Endothelial cell of umbilical vein (primary cell): ENCODE measurements around the gene DPEP2. TPM values are rescaled to one million over a fixed set of nuclear protein-coding genes. Genes with fewer than 3 reads are reported as not detected.

Experiments used
- BruUV-seq: library from RNA; stranded (reverse); fragments of 400-500 nt; replicated peaks from 2 replicates; lab custom pipeline; 2021; lab: Mats Ljungman, UMichigan
- CTCF ChIA-PET: fragments of 300-600, 350-600 bp; sonication (Branson Sonifier 250); formaldehyde crosslinking; loops from one replicate; lab custom pipeline; 2021; ENCODE audit warnings: antibody characterized with exemption, inconsistent platforms; lab: Charles Lee
- POLR2A ChIA-PET: fragments of 300-600, 350-600 bp; sonication (Branson Sonifier 250); formaldehyde crosslinking; loops from one replicate; lab custom pipeline; 2021; ENCODE audit warnings: antibody characterized with exemption, inconsistent platforms; lab: Charles Lee
- DNase-seq: peaks from one replicate; pipeline ENCODE4 v3.0.0-alpha.2; 2011; ENCODE audit warnings: low read depth, low spot score
- FAIRE-seq: peaks from 2 replicates; lab custom pipeline; 2011; peaks lifted over from hg19 to GRCh38; lab: Jason Lieb, UNC
- H2AFZ ChIP-seq: 2 replicates; pipeline ENCODE4 v1.6.0; 2012; ENCODE audit warnings: low read depth, low read length, control low read depth, inconsistent platforms
- H3K27ac ChIP-seq: 2 replicates; pipeline ENCODE4 v1.5.1; 2011; ENCODE audit warnings: low read depth, mild to moderate bottlenecking, control low read depth, low read length, moderate library complexity; ENCODE audit not compliant: insufficient read depth
- H3K27me3 ChIP-seq, 2 experiments: 2 replicates each; pipeline versions ENCODE4 v1.6.0 to v1.6.1; 2011; ENCODE audit warnings: low read length in 2 of 2, mixed read lengths in 1 of 2; ENCODE audit not compliant: control insufficient read depth in 2 of 2, insufficient read depth in 2 of 2
- H3K36me3 ChIP-seq, 2 experiments: 2 replicates in 1 of 2; 3 replicates in 1 of 2; pipeline ENCODE4 v1.5.1; 2011; ENCODE audit warnings: low read length in 2 of 2, mild to moderate bottlenecking in 1 of 2, moderate library complexity in 1 of 2; ENCODE audit not compliant: control insufficient read depth in 2 of 2, insufficient read depth in 2 of 2; ENCODE audit errors: extremely low read depth in 1 of 2
- H3K4me1 ChIP-seq: 3 replicates; pipeline ENCODE4 v1.5.1; 2011; ENCODE audit warnings: mild to moderate bottlenecking, low read length; ENCODE audit not compliant: control insufficient read depth, insufficient read depth; ENCODE audit errors: extremely low read depth
- H3K4me2 ChIP-seq: 2 replicates; pipeline ENCODE4 v1.6.1; 2011; ENCODE audit warnings: low read length, control low read depth, mixed read lengths; ENCODE audit not compliant: insufficient read depth
- H3K4me3 ChIP-seq, 3 experiments: fragments of 200-600 bp in 1 of 3; sonication (generic), shearing (Covaris generic) in 1 of 3; replicated peaks in 1 of 3; 2 replicates each; pipeline ENCODE4 v1.5.1; 2011 to 2016; ENCODE audit warnings: control low read depth in 3 of 3, low read length in 3 of 3, mild to moderate bottlenecking in 2 of 3, inconsistent platforms in 1 of 3, low read depth in 1 of 3, moderate library complexity in 1 of 3; ENCODE audit not compliant: insufficient read depth in 1 of 3
- H3K79me2 ChIP-seq: 2 replicates; pipeline ENCODE4 v1.6.0; 2012; ENCODE audit warnings: low read length, inconsistent platforms; ENCODE audit not compliant: control insufficient read depth, insufficient read depth
- H3K9ac ChIP-seq: replicated peaks from 2 replicates; pipeline ENCODE3; 2011; ENCODE audit warnings: low read length, control low read depth; ENCODE audit not compliant: insufficient read depth; ENCODE audit errors: extremely low read depth
- H3K9me1 ChIP-seq: replicated peaks from 3 replicates; pipeline ENCODE4 v1.6.0; 2011; ENCODE audit warnings: mild to moderate bottlenecking, low read length; ENCODE audit not compliant: control insufficient read depth, insufficient read depth; ENCODE audit errors: extremely low read depth
- H3K9me3 ChIP-seq: replicated peaks from 2 replicates; pipeline ENCODE4 v1.5.1; 2012; ENCODE audit warnings: low read length, inconsistent platforms; ENCODE audit not compliant: control insufficient read depth, insufficient read depth
- H4K20me1 ChIP-seq: replicated peaks from 2 replicates; pipeline ENCODE3; 2011; ENCODE audit warnings: mild to moderate bottlenecking, low read length; ENCODE audit not compliant: control insufficient read depth, insufficient read depth; ENCODE audit errors: extremely low read depth
- CTCF ChIP-seq, 2 donors: IDR thresholded peaks; 1 replicate in 1 of 2; 2 replicates in 1 of 2; pipeline ENCODE4 v1.5.1; 2011; ENCODE audit warnings: low read length in 2 of 2, mild to moderate bottlenecking in 2 of 2, moderate library complexity in 2 of 2, control low read depth in 1 of 2, inconsistent platforms in 1 of 2, low read depth in 1 of 2; ENCODE audit not compliant: insufficient read depth in 1 of 2; ENCODE audit errors: extremely low read depth in 1 of 2
- EZH2 ChIP-seq: IDR thresholded peaks from 2 replicates; pipeline ENCODE4 v1.6.1; 2012; ENCODE audit warnings: borderline replicate concordance, low read depth, mild to moderate bottlenecking, moderate library complexity, low read length, inconsistent platforms; ENCODE audit not compliant: severe bottlenecking
- FOS ChIP-seq: IDR thresholded peaks from 2 replicates; pipeline ENCODE4 v1.6.1; 2011; ENCODE audit warnings: mild to moderate bottlenecking, low read length, moderate library complexity, borderline replicate concordance; ENCODE audit not compliant: insufficient read depth
- GATA2 ChIP-seq: IDR thresholded peaks from 2 replicates; pipeline ENCODE4 v1.7.0; 2011; ENCODE audit warnings: low read depth, mild to moderate bottlenecking, moderate library complexity, mixed read lengths, low read length; ENCODE audit not compliant: insufficient read length, insufficient read depth
- JUN ChIP-seq: IDR thresholded peaks from 2 replicates; pipeline ENCODE4 v1.6.1; 2011; ENCODE audit warnings: borderline replicate concordance, low read depth; ENCODE audit not compliant: insufficient read length, insufficient read depth
- MAX ChIP-seq: IDR thresholded peaks from 2 replicates; pipeline ENCODE4 v1.6.1; 2011; ENCODE audit not compliant: insufficient read depth, insufficient read length
- MYC ChIP-seq: IDR thresholded peaks from one replicate; pipeline ENCODE4 v1.6.1; 2011; ENCODE audit warnings: mild to moderate bottlenecking, low read depth, low read length
- POLR2A ChIP-seq: IDR thresholded peaks from 2 replicates; pipeline ENCODE4 v1.6.1; 2012; ENCODE audit warnings: low read depth, mild to moderate bottlenecking, control low read depth, low read length
- POLR2AphosphoS5 ChIP-seq: IDR thresholded peaks from 2 replicates; pipeline ENCODE4 v1.6.1; 2012; ENCODE audit warnings: low read depth, mild to moderate bottlenecking, control low read depth, low read length, moderate library complexity; ENCODE audit not compliant: insufficient read depth
- dilution Hi-C: fragments of 300-500 bp; cut with MboI; formaldehyde crosslinking; loops from one replicate; pipeline ENCODE4 v1.15.0; 2019; ENCODE audit warnings: low sequenced_read_pairs; ENCODE audit not compliant: extremely low pct_ligation_motif_present
- intact Hi-C: fragments of 100-400 bp; cut with micrococcal nuclease; formaldehyde crosslinking; loops from one replicate; pipeline ENCODE4 v1.10.0; 2022
- polyA plus RNA-seq, 4 experiments: library from polyadenylated mRNA; depleted of rRNA in 3 of 4; stranded (reverse) in 3 of 4; unstranded in 1 of 4; fragments of >200 nt; gene quantifications; 2 replicates each; pipeline versions ENCODE4 v1.2.1 to v1.2.3, GENCODE V29; 2011 to 2012; ENCODE audit warnings: missing spikeins in 1 of 4
- total RNA-seq: library from RNA; stranded (reverse); gene quantifications from 2 replicates; pipeline ENCODE4 v1.2.3, GENCODE V29; 2021

Gene DPEP2
- total and polyA plus RNA-seq, 2 donors (not counting 3 experiments of a cell fraction or from before 2014, with no cell fraction given), result 0.27 to 1.8 TPM

- BruUV-seq, result no TSS peak
- no peaks in the 10 kb centered on the region for H3K9me1 ChIP-seq
- dilution Hi-C loops, result no loop called here
- H3K4me1 ChIP-seq, result no peaks in the 10 kb centered on the region
- H3K9ac ChIP-seq, result no peak overlapping the region
- no peaks in the 10 kb centered on the region for H4K20me1 ChIP-seq
- FAIRE-seq (no peak), DNase-seq (no peak)
- ChIA-PET CTCF (interaction anchor here (0.8 to 2.8 kb wide), 4 partner anchors 24 to 95 kb away, joined by 3 to 9 read pairs (median 3); partner anchors contain the start of gene NRN1L), POLR2A (no interaction called here)
- no peaks in the 10 kb centered on the region for H3K79me2 ChIP-seq
- H3K27me3 ChIP-seq, result no peaks in the 10 kb centered on the region
- H3K9me3 ChIP-seq, result no peaks in the 10 kb centered on the region
- H3K36me3 ChIP-seq, result peaks cover 28 to 81% of the 10 kb centered on the region in 2 experiments
- H3K27ac ChIP-seq, result no peak overlapping the region
- no peak for TF ChIP-seq POLR2AphosphoS5
- TF ChIP-seq POLR2A, result no peak
- no peak for TF ChIP-seq MYC
- no peak for TF ChIP-seq CTCF (IDR thresholded peaks at IDR 0.05; ENCODE audit: extremely low read depth in 1 of 2, insufficient read depth in 1 of 2, low read depth in 1 of 2, low read length in 2 of 2)
- no peak for TF ChIP-seq JUN
- intact Hi-C loops, result no loop called here
- no peak overlapping the region for H2AFZ ChIP-seq
- no peak overlapping the region for H3K4me3 ChIP-seq
- no peak overlapping the region for H3K4me2 ChIP-seq
Measured at GRCh38 chr16:67950335-67950843, 48.9 kb downstream of the DPEP2 start.

- Histone ChIP-seq H4K20me1 (no peaks in the 10 kb centered on the region), H3K4me2 (no peak overlapping the region), H3K27ac (no peak overlapping the region), H3K9me3 (no peaks in the 10 kb centered on the region), H3K27me3 (no peaks in the 10 kb centered on the region), H3K4me1 (no peaks in the 10 kb centered on the region), H2AFZ (no peak overlapping the region), H3K36me3 (peaks cover 32 to 82% of the 10 kb centered on the region in 2 experiments), H3K79me2 (no peaks in the 10 kb centered on the region), H3K4me3 (no peak overlapping the region), H3K9ac (no peak overlapping the region), H3K9me1 (no peaks in the 10 kb centered on the region)
- DNase-seq, result no peak
- no peak for FAIRE-seq
- intact Hi-C loops (no loop called here), dilution Hi-C loops (no loop called here)
- TF ChIP-seq EZH2, result no peak
- TF ChIP-seq GATA2, result no peak
- TF ChIP-seq MYC, result no peak
- no peak for TF ChIP-seq MAX
- TF ChIP-seq CTCF (IDR thresholded peaks at IDR 0.05; ENCODE audit: extremely low read depth in 1 of 2, insufficient read depth in 1 of 2, low read depth in 1 of 2, low read length in 2 of 2), result no peak
- TF ChIP-seq FOS, result no peak
- no peak for TF ChIP-seq JUN
- no peak for TF ChIP-seq POLR2AphosphoS5
- no peak for TF ChIP-seq POLR2A
- POLR2A ChIA-PET, result no interaction called here
- CTCF ChIA-PET, result interaction anchor here (0.8 to 2.8 kb wide), 4 partner anchors 24 to 94 kb away, joined by 3 to 9 read pairs (median 3); partner anchors contain the start of gene NRN1L
- no TSS peak for BruUV-seq
Measured at GRCh38 chr16:67949645-67950044, 49.6 kb downstream of the DPEP2 start.
